Measurements from ENCODE around the gene AHNAK.
A peak's percentile ranks its signal among the peaks of the same experiment; 100 is the strongest.

Gene AHNAK

GRCh38 chr11:62547691-62548281 lies 1.2 kb upstream of the AHNAK start:
- no peak for TF ChIP-seq SIN3A (IDR thresholded peaks at IDR 0.05; ENCODE audit: borderline replicate concordance, insufficient read depth, low read length)
- TF ChIP-seq TAF1 (IDR thresholded peaks at IDR 0.05; ENCODE audit: borderline replicate concordance, insufficient read depth, low read length), result no peak
- no peak for TF ChIP-seq REST (IDR thresholded peaks at IDR 0.05; ENCODE audit: insufficient read depth in 1 of 2, low read depth in 2 of 2, low read length in 2 of 2)
- TF ChIP-seq POLR2AphosphoS5 (IDR thresholded peaks at IDR 0.05; ENCODE audit: low read depth, low read length), result no peak
- no peak for TF ChIP-seq FOXP2 (optimal IDR thresholded peaks at IDR 0.05; ENCODE audit: borderline replicate concordance, extremely low read depth, extremely low read length, insufficient read depth)

DNA sequence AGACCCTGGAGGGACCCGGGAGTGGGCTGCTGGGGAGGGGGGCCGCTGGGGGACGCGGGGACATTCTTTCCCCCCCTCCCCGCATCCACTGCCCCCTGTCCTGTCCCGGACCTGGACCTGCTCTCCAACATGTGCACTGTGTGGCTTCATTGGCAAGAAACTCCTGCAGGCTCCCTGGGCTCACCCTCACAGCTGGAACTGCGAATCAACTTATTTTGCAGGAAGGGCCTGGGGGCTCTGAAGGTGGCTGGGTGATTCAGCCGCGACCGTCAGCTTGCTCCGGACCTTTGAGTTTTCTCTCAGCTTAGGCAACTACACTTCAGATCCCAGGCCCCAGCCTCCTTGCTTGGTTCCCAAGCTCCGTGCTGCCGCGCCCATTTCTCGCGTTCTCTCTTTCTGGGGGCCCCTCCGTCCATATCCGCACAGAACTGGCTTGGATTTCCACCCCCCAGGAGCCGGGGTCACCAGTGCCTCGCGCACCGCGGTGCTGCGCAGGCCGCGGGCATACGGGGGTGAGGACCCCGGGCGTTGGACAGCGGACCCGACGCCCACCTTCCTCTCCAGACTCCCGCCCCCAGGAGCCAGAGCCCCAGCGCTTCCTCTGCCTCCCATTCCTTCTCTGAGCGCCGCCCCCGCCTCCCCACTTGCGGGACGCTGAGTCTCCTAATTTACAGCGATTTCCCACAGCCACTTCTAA lies 471 bp upstream of the AHNAK start:
- no peak for TF ChIP-seq SIN3A (IDR thresholded peaks at IDR 0.05; ENCODE audit: borderline replicate concordance, insufficient read depth, low read length)
- TF ChIP-seq REST (IDR thresholded peaks at IDR 0.05; ENCODE audit: insufficient read depth in 1 of 2, low read depth in 2 of 2, low read length in 2 of 2), result 0 out of 4 replicates have a peak, but pooled peaks of 1 of the 2 experiments have one; percentile 6

DNA sequence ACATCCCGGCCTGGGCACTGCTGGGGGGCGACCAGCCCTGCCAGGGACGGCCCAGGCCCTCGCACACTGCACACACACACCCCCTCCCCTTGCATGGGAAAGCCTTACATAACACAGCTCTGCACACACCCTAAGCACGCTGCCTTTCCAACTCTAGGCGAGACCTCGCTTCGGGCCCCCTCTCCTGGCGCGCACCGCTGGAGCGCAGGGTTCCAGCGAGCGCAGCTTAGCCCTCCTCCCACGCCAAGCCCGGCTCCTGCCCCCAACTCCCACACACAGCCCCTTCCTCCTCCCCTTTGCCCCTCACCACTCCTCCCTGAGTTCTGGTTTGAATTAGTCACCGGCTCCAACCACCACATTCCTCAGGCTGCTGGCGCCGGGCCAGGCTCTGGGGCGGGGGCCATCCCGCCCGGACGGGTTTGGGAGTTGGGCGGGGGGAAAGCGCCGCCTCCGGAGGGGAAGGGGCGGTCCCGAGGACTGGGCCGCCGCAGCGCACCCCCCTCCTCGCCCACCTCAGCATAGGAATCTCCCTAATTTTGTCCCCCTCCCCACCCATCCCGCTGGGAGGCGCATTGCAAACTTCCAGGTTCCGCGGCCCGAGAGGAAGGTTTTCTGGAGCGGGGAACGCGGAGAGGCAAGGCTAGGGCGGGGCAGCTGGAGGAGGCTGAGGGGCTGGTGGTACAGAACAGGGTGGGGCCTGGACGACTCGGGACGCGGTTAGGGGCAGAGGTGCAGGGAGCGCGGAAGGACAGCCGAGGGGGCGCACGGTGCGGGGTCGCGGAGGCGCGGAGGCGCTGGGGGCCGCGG lies 966 bp downstream of the AHNAK start:
- peak; percentile 81; the same call in 1 of the 2 replicates for TF ChIP-seq TAF1 (IDR thresholded peaks at IDR 0.05; ENCODE audit: borderline replicate concordance, insufficient read depth, low read length)
- no peak for TF ChIP-seq FOXP2 (optimal IDR thresholded peaks at IDR 0.05; ENCODE audit: borderline replicate concordance, extremely low read depth, extremely low read length, insufficient read depth)
- TF ChIP-seq SIN3A (IDR thresholded peaks at IDR 0.05; ENCODE audit: borderline replicate concordance, insufficient read depth, low read length), result peak; percentile 97; the same call in 1 of the 2 replicates
- TF ChIP-seq REST (IDR thresholded peaks at IDR 0.05; ENCODE audit: insufficient read depth in 1 of 2, low read depth in 2 of 2, low read length in 2 of 2), result peak in 1 of 2 experiments; percentile 55; a peak in 1 of 4 replicates
- peak; percentile 4; the same call in 1 of the 2 replicates for TF ChIP-seq POLR2AphosphoS5 (IDR thresholded peaks at IDR 0.05; ENCODE audit: low read depth, low read length)

GRCh38 chr11:62544581-62545436 lies 1.8 kb downstream of the AHNAK start:
- TF ChIP-seq SIN3A (IDR thresholded peaks at IDR 0.05; ENCODE audit: borderline replicate concordance, insufficient read depth, low read length), result no peak
- TF ChIP-seq FOXP2 (optimal IDR thresholded peaks at IDR 0.05; ENCODE audit: borderline replicate concordance, extremely low read depth, extremely low read length, insufficient read depth), result no peak
- TF ChIP-seq POLR2AphosphoS5 (IDR thresholded peaks at IDR 0.05; ENCODE audit: low read depth, low read length), result no peak
